Measurements from ENCODE around the gene COPS7B.

DNA sequence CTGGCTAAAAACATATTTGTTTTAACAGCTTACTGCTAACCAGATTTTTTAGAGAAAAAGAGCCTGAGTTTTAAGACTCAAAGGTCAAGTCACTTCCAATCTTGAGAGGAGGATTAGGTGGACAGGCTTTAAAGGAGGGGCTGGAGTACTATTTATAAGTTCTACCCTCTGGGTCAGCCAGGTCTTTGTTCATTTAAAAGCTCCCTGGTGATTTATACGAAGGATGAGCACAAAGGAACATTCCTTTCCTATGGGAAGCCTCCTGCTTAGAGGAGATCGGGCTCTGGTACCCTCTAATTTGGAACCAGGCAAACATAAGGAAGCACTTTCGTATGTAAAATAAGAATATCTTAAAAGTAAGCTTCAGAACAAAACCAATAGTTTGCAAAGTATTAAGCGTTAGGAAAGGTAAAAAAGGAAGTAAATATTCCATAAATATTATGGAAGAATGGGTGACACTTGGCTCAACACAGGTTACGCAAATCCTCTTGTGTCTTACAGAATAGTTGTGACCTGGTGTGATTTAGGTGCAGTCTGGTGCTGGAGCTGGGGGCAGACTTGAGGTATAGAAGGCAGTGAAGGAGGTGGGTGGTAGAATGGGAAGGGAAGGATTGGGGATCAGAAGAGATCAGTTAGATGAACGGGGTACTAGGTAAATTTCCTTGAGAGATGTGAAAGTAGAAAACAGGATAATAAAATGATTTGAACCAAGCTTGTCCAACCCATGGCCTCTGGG lies 40.8 kb upstream of the COPS7B start:
- TF ChIP-seq, protein P1, sequence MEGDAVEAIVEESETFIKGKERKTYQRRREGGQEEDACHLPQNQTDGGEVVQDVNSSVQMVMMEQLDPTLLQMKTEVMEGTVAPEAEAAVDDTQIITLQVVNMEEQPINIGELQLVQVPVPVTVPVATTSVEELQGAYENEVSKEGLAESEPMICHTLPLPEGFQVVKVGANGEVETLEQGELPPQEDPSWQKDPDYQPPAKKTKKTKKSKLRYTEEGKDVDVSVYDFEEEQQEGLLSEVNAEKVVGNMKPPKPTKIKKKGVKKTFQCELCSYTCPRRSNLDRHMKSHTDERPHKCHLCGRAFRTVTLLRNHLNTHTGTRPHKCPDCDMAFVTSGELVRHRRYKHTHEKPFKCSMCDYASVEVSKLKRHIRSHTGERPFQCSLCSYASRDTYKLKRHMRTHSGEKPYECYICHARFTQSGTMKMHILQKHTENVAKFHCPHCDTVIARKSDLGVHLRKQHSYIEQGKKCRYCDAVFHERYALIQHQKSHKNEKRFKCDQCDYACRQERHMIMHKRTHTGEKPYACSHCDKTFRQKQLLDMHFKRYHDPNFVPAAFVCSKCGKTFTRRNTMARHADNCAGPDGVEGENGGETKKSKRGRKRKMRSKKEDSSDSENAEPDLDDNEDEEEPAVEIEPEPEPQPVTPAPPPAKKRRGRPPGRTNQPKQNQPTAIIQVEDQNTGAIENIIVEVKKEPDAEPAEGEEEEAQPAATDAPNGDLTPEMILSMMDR (conservative IDR thresholded peaks at IDR 0.05 in 1 of 2, IDR thresholded peaks at IDR 0.05 in 1 of 2; ENCODE audit: low read depth in 1 of 2, low read length in 2 of 2) = no peak
- no peak for TF ChIP-seq EZH2 (IDR thresholded peaks at IDR 0.05; ENCODE audit: low read length, missing control alignments)
